Measurements from ENCODE around the gene SP110. TPM values are rescaled to one million over a fixed set of nuclear protein-coding genes. Genes with fewer than 3 reads are reported as not detected.

Gene SP110
- total and polyA plus RNA-seq, 2 donors (not counting 1 experiment from before 2014, with no cell fraction given): 162 to 280 TPM

DNA sequence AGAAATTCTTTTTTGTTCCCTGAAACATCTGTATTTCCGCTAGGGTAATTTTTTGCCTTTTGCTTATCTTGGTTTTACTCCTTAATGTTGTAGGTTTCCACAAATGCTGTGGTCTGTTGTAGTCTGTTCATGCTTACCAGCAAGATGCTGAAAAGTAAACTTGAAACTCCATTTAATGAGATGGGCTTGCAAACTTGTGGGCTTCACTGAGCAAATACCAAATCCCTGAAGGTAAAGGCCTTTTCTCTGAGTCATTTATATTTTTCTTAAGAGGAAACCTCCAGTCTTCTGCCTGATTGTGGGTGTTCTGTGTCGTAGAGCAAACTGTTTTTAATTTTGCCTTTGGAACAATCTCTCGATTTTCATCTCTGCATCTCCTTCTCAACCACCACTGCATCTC lies 15.1 kb upstream of the SP110 start:
- Histone ChIP-seq H2AFZ (ENCODE audit: insufficient read depth, low read depth, low read length, poor library complexity, severe bottlenecking) (no peak overlapping the region), H3K27me3 (replicated peaks in 1 of 4; ENCODE audit: control extremely low read depth in 1 of 4, control insufficient read depth in 3 of 4, insufficient read depth in 4 of 4, low read length in 3 of 4) (no peaks in the 10 kb centered on the region), H3K36me3 (replicated peaks in 1 of 2; ENCODE audit: control extremely low read depth in 1 of 2, control insufficient read depth in 1 of 2, extremely low read depth in 1 of 2, insufficient read depth in 2 of 2, low read length in 1 of 2) (peaks cover 11 to 80% of the 10 kb centered on the region in 2 experiments), H3K9ac (ENCODE audit: low read length) (no peak overlapping the region), H3K27ac (ENCODE audit: low read length in 2 of 2) (peak overlapping the region in 1 of 2 donors; percentile 35), H3K79me2 (ENCODE audit: control insufficient read depth, insufficient read depth, low read length) (peaks cover 92% of the 10 kb centered on the region), H3K4me2 (replicated peaks; ENCODE audit: low read depth, low read length, poor library complexity, severe bottlenecking) (peak overlapping the region; percentile 20), H3K4me3 (ENCODE audit: control extremely low read depth in 1 of 5, extremely low read depth in 1 of 5, insufficient read depth in 1 of 5, low read depth in 2 of 5, low read length in 4 of 5) (no peak overlapping the region), H4K20me1 (ENCODE audit: control insufficient read depth, insufficient read depth, low read length, poor library complexity, severe bottlenecking) (peaks cover 40% of the 10 kb centered on the region), H3K4me1 (ENCODE audit: control insufficient read depth in 2 of 2, insufficient read depth in 2 of 2, low read length in 2 of 2) (peaks cover 35 to 45% of the 10 kb centered on the region in 2 donors), H3K9me3 (ENCODE audit: control extremely low read depth in 1 of 3, control insufficient read depth in 2 of 3, insufficient read depth in 1 of 3, low read length in 2 of 3) (peaks cover 7 to 15% (median 9%) of the 10 kb centered on the region in 3 donors)
- DNase-seq (no peak), ATAC-seq (ENCODE audit: low read depth) (no peak)
- TF ChIP-seq, protein P1, sequence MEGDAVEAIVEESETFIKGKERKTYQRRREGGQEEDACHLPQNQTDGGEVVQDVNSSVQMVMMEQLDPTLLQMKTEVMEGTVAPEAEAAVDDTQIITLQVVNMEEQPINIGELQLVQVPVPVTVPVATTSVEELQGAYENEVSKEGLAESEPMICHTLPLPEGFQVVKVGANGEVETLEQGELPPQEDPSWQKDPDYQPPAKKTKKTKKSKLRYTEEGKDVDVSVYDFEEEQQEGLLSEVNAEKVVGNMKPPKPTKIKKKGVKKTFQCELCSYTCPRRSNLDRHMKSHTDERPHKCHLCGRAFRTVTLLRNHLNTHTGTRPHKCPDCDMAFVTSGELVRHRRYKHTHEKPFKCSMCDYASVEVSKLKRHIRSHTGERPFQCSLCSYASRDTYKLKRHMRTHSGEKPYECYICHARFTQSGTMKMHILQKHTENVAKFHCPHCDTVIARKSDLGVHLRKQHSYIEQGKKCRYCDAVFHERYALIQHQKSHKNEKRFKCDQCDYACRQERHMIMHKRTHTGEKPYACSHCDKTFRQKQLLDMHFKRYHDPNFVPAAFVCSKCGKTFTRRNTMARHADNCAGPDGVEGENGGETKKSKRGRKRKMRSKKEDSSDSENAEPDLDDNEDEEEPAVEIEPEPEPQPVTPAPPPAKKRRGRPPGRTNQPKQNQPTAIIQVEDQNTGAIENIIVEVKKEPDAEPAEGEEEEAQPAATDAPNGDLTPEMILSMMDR (IDR thresholded peaks at IDR 0.05): no peak
- TF ChIP-seq EZH2 (IDR thresholded peaks at IDR 0.05; ENCODE audit: borderline replicate concordance, insufficient read depth, low read depth, low read length, poor library complexity, severe bottlenecking): no peak
- CTCF ChIA-PET: no interaction called here
- H3K27ac Mint-ChIP-seq: peak overlapping the region; percentile 85
- H3K27me3 Mint-ChIP-seq: no peaks in the 10 kb centered on the region
- intact Hi-C loops (cut with micrococcal nuclease): loop anchor here (2.0 kb wide), 2 partner anchors 16 to 32 kb away; partner anchors contain the start of gene SP110
- POLR2A ChIA-PET: no interaction called here
- WGBS (ENCODE audit: insufficient coverage): 67% methylated on average over 1 of the region's 3 CpGs
- H3K4me3 Mint-ChIP-seq: peak overlapping the region; percentile 30
- peaks cover 7% of the 10 kb centered on the region for H3K9me3 Mint-ChIP-seq (ENCODE audit: insufficient read depth)
- H3K4me1 Mint-ChIP-seq: peaks cover 63% of the 10 kb centered on the region

- H3K27ac Mint-ChIP-seq: peak overlapping the region; percentile 84
- H3K27ac ChIP-seq (ENCODE audit: low read length in 2 of 2): peak overlapping the region in 1 of 2 donors; percentile 53
- ChIA-PET POLR2A (interaction anchor here (0.6 to 0.8 kb wide), 2 partner anchors 21 to 331 kb away, joined by 3 read pairs; no protein-coding TSS in a partner anchor), CTCF (interaction anchor here (1.0 kb wide), 1 partner anchor 32 kb away, joined by 6 read pairs; no protein-coding TSS in a partner anchor)
- peaks cover 36 to 48% of the 10 kb centered on the region in 2 donors for H3K4me1 ChIP-seq (ENCODE audit: control insufficient read depth in 2 of 2, insufficient read depth in 2 of 2, low read length in 2 of 2)
- peaks cover 11 to 76% of the 10 kb centered on the region in 2 experiments for H3K36me3 ChIP-seq (replicated peaks in 1 of 2; ENCODE audit: control extremely low read depth in 1 of 2, control insufficient read depth in 1 of 2, extremely low read depth in 1 of 2, insufficient read depth in 2 of 2, low read length in 1 of 2)
- H4K20me1 ChIP-seq (ENCODE audit: control insufficient read depth, insufficient read depth, low read length, poor library complexity, severe bottlenecking): peaks cover 40% of the 10 kb centered on the region
- peak; percentile 42 for DNase-seq
- no peaks in the 10 kb centered on the region for H3K27me3 ChIP-seq (replicated peaks in 1 of 4; ENCODE audit: control extremely low read depth in 1 of 4, control insufficient read depth in 3 of 4, insufficient read depth in 4 of 4, low read length in 3 of 4)
- peak; percentile 79 for ATAC-seq (ENCODE audit: low read depth)
- no peak overlapping the region for H3K4me3 ChIP-seq (ENCODE audit: control extremely low read depth in 1 of 5, extremely low read depth in 1 of 5, insufficient read depth in 1 of 5, low read depth in 2 of 5, low read length in 4 of 5)
- no peak overlapping the region for H2AFZ ChIP-seq (ENCODE audit: insufficient read depth, low read depth, low read length, poor library complexity, severe bottlenecking)
- intact Hi-C loops (cut with micrococcal nuclease): loop anchor here (2.0 kb wide), 2 partner anchors 15 to 31 kb away; partner anchors contain the start of gene SP110
- H3K4me1 Mint-ChIP-seq: peaks cover 65% of the 10 kb centered on the region
- peaks cover 97% of the 10 kb centered on the region for H3K79me2 ChIP-seq (ENCODE audit: control insufficient read depth, insufficient read depth, low read length)
- H3K27me3 Mint-ChIP-seq: no peaks in the 10 kb centered on the region
- TF ChIP-seq EZH2 (IDR thresholded peaks at IDR 0.05; ENCODE audit: borderline replicate concordance, insufficient read depth, low read depth, low read length, poor library complexity, severe bottlenecking): no peak
- TF ChIP-seq, protein P1 (IDR thresholded peaks at IDR 0.05): no peak
- H3K9me3 ChIP-seq (ENCODE audit: control extremely low read depth in 1 of 3, control insufficient read depth in 2 of 3, insufficient read depth in 1 of 3, low read length in 2 of 3): peaks cover 7 to 15% (median 9%) of the 10 kb centered on the region in 3 donors
- peak overlapping the region; percentile 20 for H3K4me2 ChIP-seq (replicated peaks; ENCODE audit: low read depth, low read length, poor library complexity, severe bottlenecking)
- H3K9me3 Mint-ChIP-seq (ENCODE audit: insufficient read depth): peaks cover 7% of the 10 kb centered on the region
- WGBS (ENCODE audit: insufficient coverage): no CpG with 5 or more reads among the region's 3 CpGs
- H3K9ac ChIP-seq (ENCODE audit: low read length): no peak overlapping the region
- peak overlapping the region; percentile 71 for H3K4me3 Mint-ChIP-seq
Measured at GRCh38 chr2:230234122-230234722, 14.4 kb upstream of the SP110 start.

Data from B cell (primary cell).